ENCODE results near the gene OPN1MW2. TPM values are rescaled to one million over a fixed set of nuclear protein-coding genes. Genes with fewer than 3 reads are reported as not detected.
"Not testable (repeated sequence)": the region's sequence is repeated elsewhere in the genome, so short reads cannot be mapped to it uniquely, and the experiment has no call there.

Gene OPN1MW2
- total and polyA plus RNA-seq, 2 donors = not detected

- not testable (repeated sequence) for H3K4me1 ChIP-seq (ENCODE audit: control insufficient read depth in 2 of 2, insufficient read depth in 2 of 2, low read length in 2 of 2); H3K4me3 ChIP-seq (ENCODE audit: low read length in 2 of 2); H3K27ac ChIP-seq (ENCODE audit: low read depth in 1 of 2, low read length in 1 of 2); DNase-seq (ENCODE audit: low read depth in 6 of 9, low spot score in 9 of 9); H3K36me3 ChIP-seq (ENCODE audit: control insufficient read depth in 2 of 2, insufficient read depth in 2 of 2, low read length in 1 of 2); H3K27me3 ChIP-seq (ENCODE audit: control insufficient read depth in 2 of 2, insufficient read depth in 1 of 2, low read length in 1 of 2); H3K9me3 ChIP-seq (ENCODE audit: control insufficient read depth in 2 of 2, insufficient read depth in 1 of 2, low read length in 1 of 2)
- WGBS = no CpG with 5 or more reads among the region's 10 CpGs
Observed at GRCh38 chrX:154248076-154248475, 28.5 kb downstream of the OPN1MW2 start.

- not testable (repeated sequence) for H3K9me3 ChIP-seq (ENCODE audit: control insufficient read depth in 2 of 2, insufficient read depth in 1 of 2, low read length in 1 of 2); H3K4me1 ChIP-seq (ENCODE audit: control insufficient read depth in 2 of 2, insufficient read depth in 2 of 2, low read length in 2 of 2); H3K36me3 ChIP-seq (ENCODE audit: control insufficient read depth in 2 of 2, insufficient read depth in 2 of 2, low read length in 1 of 2); H3K4me3 ChIP-seq (ENCODE audit: low read length in 2 of 2); H3K27ac ChIP-seq (ENCODE audit: low read depth in 1 of 2, low read length in 1 of 2); H3K27me3 ChIP-seq (ENCODE audit: control insufficient read depth in 2 of 2, insufficient read depth in 1 of 2, low read length in 1 of 2); DNase-seq (ENCODE audit: low read depth in 6 of 9, low spot score in 9 of 9)
- WGBS = no CpG with 5 or more reads among the region's 17 CpGs
Observed at GRCh38 chrX:154257282-154257681, 37.7 kb downstream of the OPN1MW2 start, which contains the start of gene OPN1MW3. Gene OPN1MW3, plus strand, starts transcription at chrX:154257582. Its CDS starts 38 bp downstream, at chrX:154257620.

- H3K36me3 ChIP-seq (ENCODE audit: control insufficient read depth in 2 of 2, insufficient read depth in 2 of 2, low read length in 1 of 2); DNase-seq (ENCODE audit: low read depth in 6 of 9, low spot score in 9 of 9); H3K4me1 ChIP-seq (ENCODE audit: control insufficient read depth in 2 of 2, insufficient read depth in 2 of 2, low read length in 2 of 2); H3K9me3 ChIP-seq (ENCODE audit: control insufficient read depth in 2 of 2, insufficient read depth in 1 of 2, low read length in 1 of 2); H3K27ac ChIP-seq (ENCODE audit: low read depth in 1 of 2, low read length in 1 of 2); H3K27me3 ChIP-seq (ENCODE audit: control insufficient read depth in 2 of 2, insufficient read depth in 1 of 2, low read length in 1 of 2); H3K4me3 ChIP-seq (ENCODE audit: low read length in 2 of 2): not testable (repeated sequence)
- WGBS = no CpG with 5 or more reads among the region's 10 CpGs
Observed at GRCh38 chrX:154258711-154259110, 39.2 kb downstream of the OPN1MW2 start.

- H3K36me3 ChIP-seq (ENCODE audit: control insufficient read depth in 2 of 2, insufficient read depth in 2 of 2, low read length in 1 of 2) = not testable (repeated sequence)
- no CpG with 5 or more reads among the region's 6 CpGs for WGBS
Observed at GRCh38 chrX:154263072-154263471, 43.5 kb downstream of the OPN1MW2 start.

GRCh38 chrX:154269245-154269644, 49.7 kb downstream of the OPN1MW2 start:
- not testable (repeated sequence) for H3K36me3 ChIP-seq (ENCODE audit: control insufficient read depth in 2 of 2, insufficient read depth in 2 of 2, low read length in 1 of 2); H3K4me1 ChIP-seq (ENCODE audit: control insufficient read depth in 2 of 2, insufficient read depth in 2 of 2, low read length in 2 of 2); H3K27ac ChIP-seq (ENCODE audit: low read depth in 1 of 2, low read length in 1 of 2); H3K9me3 ChIP-seq (ENCODE audit: control insufficient read depth in 2 of 2, insufficient read depth in 1 of 2, low read length in 1 of 2); DNase-seq (ENCODE audit: low read depth in 6 of 9, low spot score in 9 of 9); H3K4me3 ChIP-seq (ENCODE audit: low read length in 2 of 2); H3K27me3 ChIP-seq (ENCODE audit: control insufficient read depth in 2 of 2, insufficient read depth in 1 of 2, low read length in 1 of 2)
- no CpG with 5 or more reads among the region's 3 CpGs for WGBS

More at GRCh38 chrX:154263072-154263471, 43.5 kb downstream of the OPN1MW2 start:
- not testable (repeated sequence) for DNase-seq (ENCODE audit: low read depth in 6 of 9, low spot score in 9 of 9); H3K27ac ChIP-seq (ENCODE audit: low read depth in 1 of 2, low read length in 1 of 2); H3K4me3 ChIP-seq (ENCODE audit: low read length in 2 of 2); H3K4me1 ChIP-seq (ENCODE audit: control insufficient read depth in 2 of 2, insufficient read depth in 2 of 2, low read length in 2 of 2); H3K27me3 ChIP-seq (ENCODE audit: control insufficient read depth in 2 of 2, insufficient read depth in 1 of 2, low read length in 1 of 2); H3K9me3 ChIP-seq (ENCODE audit: control insufficient read depth in 2 of 2, insufficient read depth in 1 of 2, low read length in 1 of 2)

Other genes starting within 250 kb of the OPN1MW2 start
- 12.7 TPM for gene HCFC1, start 247.9 kb upstream of the OPN1MW2 start, total RNA-seq
- 21.9 TPM for gene HCFC1, start 247.9 kb upstream of the OPN1MW2 start, polyA plus RNA-seq
- gene TMEM187, start 247.0 kb upstream of the OPN1MW2 start, total RNA-seq = 5.9 TPM
- 6.9 TPM for gene TMEM187, start 247.0 kb upstream of the OPN1MW2 start, polyA plus RNA-seq
- gene IRAK1, start 199.9 kb upstream of the OPN1MW2 start, total RNA-seq = 33.9 TPM
- 44.0 TPM for gene IRAK1, start 199.9 kb upstream of the OPN1MW2 start, polyA plus RNA-seq
- 22.1 TPM for gene MECP2, start 122.0 kb upstream of the OPN1MW2 start, total RNA-seq
- gene MECP2, start 122.0 kb upstream of the OPN1MW2 start, polyA plus RNA-seq = 24.6 TPM
- not detected for gene OPN1LW, start 75.5 kb upstream of the OPN1MW2 start, total RNA-seq
- not detected for gene OPN1LW, start 75.5 kb upstream of the OPN1MW2 start, polyA plus RNA-seq
- gene OPN1MW, start 37.2 kb upstream of the OPN1MW2 start, total RNA-seq = not detected
- 0.02 TPM for gene OPN1MW, start 37.2 kb upstream of the OPN1MW2 start, polyA plus RNA-seq
- gene OPN1MW3, start 37.8 kb downstream of the OPN1MW2 start, total RNA-seq = not detected
- 0.02 TPM for gene OPN1MW3, start 37.8 kb downstream of the OPN1MW2 start, polyA plus RNA-seq
- gene TEX28, start 75.4 kb downstream of the OPN1MW2 start, total RNA-seq = not detected
- 0.05 TPM for gene TEX28, start 75.4 kb downstream of the OPN1MW2 start, polyA plus RNA-seq
- 1.3 TPM for gene TKTL1, start 76.0 kb downstream of the OPN1MW2 start, total RNA-seq
- 0.43 TPM for gene TKTL1, start 76.0 kb downstream of the OPN1MW2 start, polyA plus RNA-seq
- gene FLNA, start 154.9 kb downstream of the OPN1MW2 start, total RNA-seq = 164 TPM
- 412 TPM for gene FLNA, start 154.9 kb downstream of the OPN1MW2 start, polyA plus RNA-seq
- 8.2 TPM for gene EMD, start 159.5 kb downstream of the OPN1MW2 start, total RNA-seq
- gene EMD, start 159.5 kb downstream of the OPN1MW2 start, polyA plus RNA-seq = 110 TPM
- 5,085 TPM for gene RPL10, start 178.6 kb downstream of the OPN1MW2 start, total RNA-seq
- 5,714 TPM for gene RPL10, start 178.6 kb downstream of the OPN1MW2 start, polyA plus RNA-seq
- 10.1 TPM for gene DNASE1L1, start 189.5 kb downstream of the OPN1MW2 start, total RNA-seq
- gene DNASE1L1, start 189.5 kb downstream of the OPN1MW2 start, polyA plus RNA-seq = 23.0 TPM
- gene TAFAZZIN, start 191.8 kb downstream of the OPN1MW2 start, total RNA-seq = 21.0 TPM
- 111 TPM for gene TAFAZZIN, start 191.8 kb downstream of the OPN1MW2 start, polyA plus RNA-seq
- gene ATP6AP1, start 208.9 kb downstream of the OPN1MW2 start, total RNA-seq = 26.6 TPM
- gene ATP6AP1, start 208.9 kb downstream of the OPN1MW2 start, polyA plus RNA-seq = 53.7 TPM
- 39.2 TPM for gene GDI1, start 217.4 kb downstream of the OPN1MW2 start, total RNA-seq
- gene GDI1, start 217.4 kb downstream of the OPN1MW2 start, polyA plus RNA-seq = 144 TPM
- 29.8 TPM for gene FAM50A, start 224.4 kb downstream of the OPN1MW2 start, total RNA-seq
- 112 TPM for gene FAM50A, start 224.4 kb downstream of the OPN1MW2 start, polyA plus RNA-seq
- gene PLXNA3, start 238.5 kb downstream of the OPN1MW2 start, total RNA-seq = 2.2 TPM
- gene PLXNA3, start 238.5 kb downstream of the OPN1MW2 start, polyA plus RNA-seq = 14.3 TPM

Data from thymus (tissue), 11 donors.